EL (cell line): ENCODE data around the gene BMPR1A.
"Not testable (repeated sequence)": the region's sequence is repeated elsewhere in the genome, so short reads cannot be mapped to it uniquely, and the experiment has no call there.

Source experiments
- DNase-seq: peaks from one replicate; pipeline ENCODE4 v3.0.0-alpha.2; 2016

The BMPR1A gene

GRCh38 chr10:86974484-86974883 is 218.1 kb downstream of the BMPR1A start:
- DNase-seq = no peak

GRCh38 chr10:86976362-86977056 is 220.1 kb downstream of the BMPR1A start:
- no peak for DNase-seq

- DNase-seq = not testable (repeated sequence)
These were observed 222.0 kb downstream of the BMPR1A start for GRCh38 chr10:86978457-86978856.

- no peak for DNase-seq
These were observed 222.9 kb downstream of the BMPR1A start for GRCh38 chr10:86979296-86979818.

GRCh38 chr10:86979977-86980448 is 223.6 kb downstream of the BMPR1A start:
- DNase-seq = no peak

- DNase-seq = not testable (repeated sequence)
These were observed 224.6 kb downstream of the BMPR1A start for GRCh38 chr10:86981020-86981419.

- DNase-seq = no peak
These were observed 225.3 kb downstream of the BMPR1A start for GRCh38 chr10:86981716-86982115.
